NCI-H1694 (cell line): ENCODE results near the gene NRCAM.

Source experiments
- DNase-seq: peaks from one replicate; lab custom pipeline; 2025; lab: John Stamatoyannopoulos, UW

NRCAM gene

GRCh38 chr7:108156897-108157605 lies 299.2 kb downstream of the NRCAM start:
- no peak for DNase-seq

- no peak for DNase-seq
These were observed 304.0 kb downstream of the NRCAM start for GRCh38 chr7:108152198-108152597.

GRCh38 chr7:108149908-108150307 lies 306.3 kb downstream of the NRCAM start:
- DNase-seq: no peak

GRCh38 chr7:108149119-108149518 lies 307.1 kb downstream of the NRCAM start:
- DNase-seq: no peak

GRCh38 chr7:108147031-108147563 lies 309.1 kb downstream of the NRCAM start:
- DNase-seq: peak; percentile 45

- peak; percentile 81 for DNase-seq
These were observed 310.0 kb downstream of the NRCAM start for GRCh38 chr7:108146070-108146842.

GRCh38 chr7:108145401-108145800 lies 310.8 kb downstream of the NRCAM start:
- DNase-seq: no peak

- DNase-seq: no peak
These were observed 311.3 kb downstream of the NRCAM start for GRCh38 chr7:108144931-108145330.

GRCh38 chr7:108143658-108144420 lies 312.4 kb downstream of the NRCAM start:
- no peak for DNase-seq

GRCh38 chr7:108142675-108143259 lies 313.5 kb downstream of the NRCAM start:
- DNase-seq: no peak

- no peak for DNase-seq
These were observed 314.1 kb downstream of the NRCAM start for GRCh38 chr7:108142180-108142579.

GRCh38 chr7:108140671-108141070 lies 315.6 kb downstream of the NRCAM start:
- DNase-seq: no peak

GRCh38 chr7:108138911-108139310 lies 317.3 kb downstream of the NRCAM start:
- DNase-seq: no peak

GRCh38 chr7:108137993-108138392 lies 318.2 kb downstream of the NRCAM start:
- no peak for DNase-seq

- no peak for DNase-seq
These were observed 319.2 kb downstream of the NRCAM start for GRCh38 chr7:108137040-108137439.

GRCh38 chr7:108136191-108136688 lies 320.0 kb downstream of the NRCAM start:
- DNase-seq: no peak

GRCh38 chr7:108135446-108136190 lies 320.6 kb downstream of the NRCAM start:
- DNase-seq: no peak

- no peak for DNase-seq
These were observed 321.8 kb downstream of the NRCAM start for GRCh38 chr7:108134486-108134885.

- no peak for DNase-seq
These were observed 323.5 kb downstream of the NRCAM start for GRCh38 chr7:108132551-108133265.

- no peak for DNase-seq
These were observed 326.0 kb downstream of the NRCAM start, which contains the start of gene LAMB4 for GRCh38 chr7:108130261-108130660. Gene LAMB4 (minus strand): TSS chr7:108130361. CDS start chr7:108123164, 7,197 bp downstream.
